NOMO-1 treated with DMSO at 0.1 percent for 48 hours (cell line): ENCODE data around the gene SOWAHB.

Experiments
- DNase-seq: peaks from one replicate; lab custom pipeline; 2025; ENCODE audit not compliant: unreplicated experiment; lab: John Stamatoyannopoulos, UW

Gene SOWAHB, protein sequence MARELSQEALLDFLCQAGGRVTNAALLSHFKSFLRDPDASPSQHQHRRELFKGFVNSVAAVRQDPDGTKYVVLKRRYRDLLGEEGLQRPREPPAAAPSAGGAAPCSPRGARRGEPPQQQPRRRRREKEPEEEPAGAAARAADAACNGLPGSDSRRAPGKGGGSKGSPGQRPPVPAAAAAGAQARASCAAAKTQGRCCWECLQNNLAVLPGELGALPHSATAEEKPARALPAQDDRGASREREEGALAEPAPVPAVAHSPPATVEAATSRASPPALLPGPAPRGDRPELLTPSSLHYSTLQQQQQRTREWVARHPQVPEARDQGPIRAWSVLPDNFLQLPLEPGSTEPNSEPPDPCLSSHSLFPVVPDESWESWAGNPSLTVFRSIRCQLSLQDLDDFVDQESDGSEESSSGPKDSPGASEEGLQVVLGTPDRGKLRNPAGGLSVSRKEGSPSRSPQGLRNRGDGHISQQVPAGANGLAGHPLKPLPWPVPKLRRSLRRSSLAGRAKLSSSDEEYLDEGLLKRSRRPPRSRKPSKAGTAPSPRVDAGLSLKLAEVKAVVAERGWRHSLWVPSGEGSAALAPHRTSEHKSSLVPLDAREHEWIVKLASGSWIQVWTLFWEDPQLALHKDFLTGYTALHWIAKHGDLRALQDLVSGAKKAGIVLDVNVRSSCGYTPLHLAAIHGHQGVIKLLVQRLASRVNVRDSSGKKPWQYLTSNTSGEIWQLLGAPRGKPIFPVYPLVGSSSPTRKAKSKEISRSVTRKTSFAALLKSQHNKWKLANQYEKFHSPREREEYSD

DNA sequence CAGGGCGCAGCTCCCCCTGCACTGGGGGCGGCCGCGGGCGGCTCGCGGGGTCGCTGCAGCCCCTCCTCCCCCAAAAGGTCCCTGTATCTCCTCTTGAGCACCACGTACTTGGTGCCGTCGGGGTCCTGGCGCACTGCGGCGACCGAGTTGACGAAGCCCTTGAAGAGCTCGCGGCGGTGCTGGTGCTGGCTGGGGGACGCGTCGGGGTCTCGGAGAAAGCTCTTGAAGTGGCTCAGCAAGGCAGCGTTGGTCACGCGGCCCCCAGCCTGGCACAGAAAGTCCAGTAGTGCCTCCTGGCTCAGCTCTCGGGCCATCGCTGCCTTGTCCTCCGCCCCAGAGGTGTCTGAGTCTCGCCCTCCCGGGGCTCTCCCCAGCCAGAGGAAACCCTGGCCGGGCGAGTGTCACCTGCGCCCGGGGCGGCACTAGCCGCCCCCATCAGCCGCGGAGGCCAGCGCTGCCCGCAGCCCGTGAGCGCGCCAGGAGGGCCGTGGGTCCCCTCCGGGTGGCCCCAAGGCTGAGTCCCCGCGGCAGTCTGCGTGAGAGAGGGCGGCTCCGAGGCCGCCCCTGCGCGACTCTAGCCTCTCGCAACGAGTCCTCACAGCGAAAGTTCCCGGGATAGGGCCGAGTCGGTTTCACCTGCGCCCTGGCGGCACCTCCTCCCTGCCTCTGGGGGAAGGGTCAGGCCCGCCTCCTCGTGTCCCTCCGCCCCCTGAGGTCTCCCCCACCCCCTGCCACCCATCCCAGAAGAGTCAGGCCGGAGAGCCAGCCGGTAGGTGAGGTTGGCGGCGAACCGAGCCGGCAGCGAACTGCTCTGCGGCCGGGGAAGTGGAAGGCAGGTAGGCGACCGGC lies at the start of gene SOWAHB:
SOWAHB (minus strand) TSS at position 609 of the 849 bp plus-strand sequence; CDS start at position 314, 295 bp downstream.
- no peak for DNase-seq

- no peak for DNase-seq
Observed at GRCh38 chr4:76947369-76947768, 49.4 kb upstream of the SOWAHB start.

- DNase-seq: no peak
Observed at GRCh38 chr4:76943790-76944189, 45.8 kb upstream of the SOWAHB start.

DNA sequence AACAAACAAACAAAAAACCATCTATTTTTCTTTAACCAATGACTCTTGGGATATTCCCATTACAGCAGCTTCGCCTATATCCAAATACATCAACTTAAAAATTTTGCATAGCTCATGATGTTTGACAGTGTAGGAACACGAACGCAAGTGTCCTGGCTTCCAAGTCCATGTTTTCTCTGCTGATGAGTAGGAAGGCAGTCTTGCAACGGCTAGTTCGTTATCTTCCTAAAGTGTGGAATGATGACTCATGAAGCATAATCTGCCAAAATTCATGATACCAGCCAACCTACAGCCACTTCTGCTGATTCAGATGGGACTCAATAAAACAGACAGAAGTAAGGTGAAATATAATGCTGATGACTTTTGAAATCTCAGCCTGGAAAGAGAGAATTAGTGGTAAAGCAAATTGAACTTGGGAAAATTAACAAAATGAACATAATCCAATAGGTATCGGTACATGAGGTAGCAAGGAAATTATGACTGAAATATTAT lies 45.2 kb upstream of the SOWAHB start:
- no peak for DNase-seq

DNA sequence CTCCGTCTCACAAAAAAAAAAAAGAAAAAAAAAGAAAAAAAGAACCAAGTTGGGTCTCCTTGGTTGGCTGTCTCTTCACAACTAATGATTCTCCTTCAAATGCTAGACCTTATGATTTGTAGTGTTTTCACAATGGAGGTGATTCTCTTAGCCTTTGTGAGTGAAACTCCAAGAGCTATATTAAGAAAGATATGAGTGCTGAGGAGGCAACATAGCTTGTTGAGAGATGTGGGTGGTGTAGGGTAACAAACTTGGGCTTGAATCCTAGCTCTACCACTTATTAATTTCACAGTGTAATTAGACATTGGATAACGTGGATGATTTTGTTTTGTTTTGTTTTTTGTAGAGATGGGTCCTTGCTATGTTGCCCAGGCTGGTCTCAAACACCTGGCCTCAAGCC lies 41.2 kb upstream of the SOWAHB start:
- no peak for DNase-seq

GRCh38 chr4:76931576-76932276 lies 33.8 kb upstream of the SOWAHB start:
- no peak for DNase-seq

- DNase-seq: no peak
Observed at GRCh38 chr4:76931087-76931486, 33.1 kb upstream of the SOWAHB start.

DNA sequence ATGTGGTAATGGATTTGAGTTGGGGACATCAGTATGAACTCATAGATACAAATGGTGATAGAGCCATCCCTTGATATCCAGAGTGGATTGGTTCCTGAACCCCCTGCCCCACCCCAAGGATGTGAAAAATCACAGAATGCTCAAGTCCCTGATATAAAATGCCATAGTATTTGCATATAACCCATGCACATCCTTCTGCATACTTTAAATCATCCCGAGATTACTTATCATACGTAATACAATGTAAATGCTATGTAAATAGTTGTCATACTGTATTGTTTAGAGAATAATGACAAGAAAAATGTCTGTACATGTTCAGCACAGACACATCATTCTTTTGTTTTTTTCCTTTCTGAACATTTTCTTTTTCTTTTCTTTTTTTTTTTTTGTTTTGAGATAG lies 32.7 kb upstream of the SOWAHB start:
- no peak for DNase-seq

GRCh38 chr4:76926841-76927240 lies 28.9 kb upstream of the SOWAHB start:
- no peak for DNase-seq

DNA sequence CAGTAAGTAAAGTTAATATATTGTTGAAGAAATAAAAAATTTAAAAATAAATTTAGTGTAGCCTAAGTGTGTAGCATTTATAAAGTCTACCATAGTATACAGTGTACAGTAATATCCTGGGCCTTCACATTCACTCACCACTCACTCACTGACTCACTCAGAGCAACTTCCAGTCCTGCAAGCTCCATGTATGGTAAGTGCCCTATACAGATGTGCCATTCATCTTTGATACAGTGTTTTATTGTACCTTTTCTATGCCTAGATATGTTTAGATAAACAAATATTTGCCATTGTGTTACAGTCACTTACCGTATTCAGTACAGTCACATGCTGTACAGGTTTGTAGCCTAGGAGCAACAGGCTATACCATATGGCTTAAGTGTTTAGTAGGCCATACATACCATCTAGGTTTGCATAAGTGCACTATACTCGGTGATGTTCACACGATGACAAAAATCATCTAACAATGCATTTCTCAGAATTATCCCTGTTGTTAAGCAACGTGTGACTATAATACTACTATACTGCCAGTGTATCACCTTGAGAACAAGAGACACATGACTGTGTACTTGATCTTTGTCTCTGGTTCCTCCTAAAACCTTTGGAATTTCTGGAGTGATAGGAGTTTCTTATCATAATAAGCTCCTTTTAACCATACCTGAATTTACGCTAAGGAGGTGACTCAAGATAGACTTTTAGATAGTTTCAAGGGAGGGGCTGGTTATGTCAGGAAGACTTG lies 25.8 kb upstream of the SOWAHB start:
- no peak for DNase-seq

GRCh38 chr4:76920715-76921114 lies 22.8 kb upstream of the SOWAHB start:
- no peak for DNase-seq

- no peak for DNase-seq
Observed at GRCh38 chr4:76909711-76910110, 11.8 kb upstream of the SOWAHB start.

DNA sequence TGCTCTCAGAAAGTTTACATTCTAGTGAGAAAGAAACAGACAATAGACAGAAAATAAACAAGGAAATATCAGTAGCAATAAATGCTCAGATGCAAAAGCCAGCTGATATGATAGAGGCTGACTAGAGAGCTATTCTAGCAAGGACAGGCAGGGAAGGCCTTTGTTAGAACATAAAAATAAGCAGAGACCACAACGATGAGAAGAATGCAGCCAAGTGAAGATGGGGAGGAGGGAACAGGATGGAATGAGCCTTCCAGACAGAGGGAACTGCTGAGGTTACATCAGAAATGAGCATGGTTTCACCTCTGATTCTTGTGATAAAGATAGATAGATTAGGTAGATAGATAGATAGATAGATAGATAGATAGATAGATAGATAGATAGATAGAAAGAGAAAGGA lies 7.6 kb upstream of the SOWAHB start:
- DNase-seq: no peak

DNA sequence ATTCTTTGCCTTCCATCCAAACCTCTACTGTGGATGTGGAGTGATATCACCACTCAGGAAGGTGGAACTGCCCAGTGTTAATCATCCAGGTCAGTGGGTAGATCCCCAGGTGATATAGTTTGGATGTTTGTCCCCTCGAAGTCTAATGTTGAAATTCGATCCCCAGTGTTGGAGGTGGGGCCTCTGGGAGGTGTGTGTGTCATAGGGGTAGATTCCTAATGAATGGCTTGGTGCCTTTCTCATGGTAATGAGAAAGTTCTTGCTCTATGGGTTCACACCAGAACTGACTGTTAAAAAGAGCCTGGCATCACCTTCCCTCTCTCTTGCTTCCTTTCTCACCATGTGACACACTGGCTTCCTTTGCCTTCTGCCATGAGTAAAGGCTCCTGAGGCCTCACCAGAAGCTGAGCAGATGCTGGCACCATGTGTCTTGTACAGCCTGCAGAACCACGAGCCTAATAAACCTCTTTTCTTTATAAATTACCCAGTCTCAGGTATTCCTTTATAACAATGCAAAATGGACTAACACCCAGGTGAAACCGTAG lies 6.8 kb upstream of the SOWAHB start:
- no peak for DNase-seq

GRCh38 chr4:76902233-76902890 lies 4.4 kb upstream of the SOWAHB start:
- DNase-seq: no peak

- no peak for DNase-seq
Observed at GRCh38 chr4:76898949-76899645, 1.2 kb upstream of the SOWAHB start.

DNA sequence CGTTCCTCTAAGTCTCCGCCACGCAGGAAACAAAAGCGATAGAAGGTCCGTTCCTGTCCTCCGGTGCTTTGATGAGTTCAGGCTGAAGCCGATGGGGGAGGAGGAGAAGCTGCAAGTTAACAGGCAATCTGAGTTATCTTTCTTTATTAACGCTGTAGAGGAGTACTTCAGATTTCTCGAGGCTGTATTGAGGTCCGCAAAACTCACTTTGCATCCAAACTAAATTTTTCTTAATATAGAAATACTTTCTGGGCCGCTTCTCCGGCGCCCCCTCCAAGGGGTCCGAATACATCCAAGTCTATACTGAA lies 395 bp upstream of the SOWAHB start:
- DNase-seq: no peak

GRCh38 chr4:76896614-76897535 lies 1.1 kb downstream of the SOWAHB start:
- DNase-seq: no peak
